Endothelial cell of umbilical vein (primary cell): ENCODE measurements around the gene HCFC2. TPM values are rescaled to one million over a fixed set of nuclear protein-coding genes. Genes with fewer than 3 reads are reported as not detected.
A peak's percentile ranks its signal among the peaks of the same experiment; 100 is the strongest.

ENCODE experiments used
- BruUV-seq: library from RNA; stranded (reverse); fragments of 400-500 nt; replicated peaks from 2 replicates; lab custom pipeline; 2021; lab: Mats Ljungman, UMichigan
- CTCF ChIA-PET: fragments of 300-600, 350-600 bp; sonication (Branson Sonifier 250); formaldehyde crosslinking; loops from one replicate; lab custom pipeline; 2021; ENCODE audit warnings: antibody characterized with exemption, inconsistent platforms; lab: Charles Lee
- POLR2A ChIA-PET: fragments of 300-600, 350-600 bp; sonication (Branson Sonifier 250); formaldehyde crosslinking; loops from one replicate; lab custom pipeline; 2021; ENCODE audit warnings: antibody characterized with exemption, inconsistent platforms; lab: Charles Lee
- DNase-seq: peaks from one replicate; pipeline ENCODE4 v3.0.0-alpha.2; 2011; ENCODE audit warnings: low read depth, low spot score
- FAIRE-seq: peaks from 2 replicates; lab custom pipeline; 2011; peaks lifted over from hg19 to GRCh38; lab: Jason Lieb, UNC
- H2AFZ ChIP-seq: 2 replicates; pipeline ENCODE4 v1.6.0; 2012; ENCODE audit warnings: low read depth, low read length, control low read depth, inconsistent platforms
- H3K27ac ChIP-seq: 2 replicates; pipeline ENCODE4 v1.5.1; 2011; ENCODE audit warnings: low read depth, mild to moderate bottlenecking, control low read depth, low read length, moderate library complexity; ENCODE audit not compliant: insufficient read depth
- H3K27me3 ChIP-seq, 2 experiments: 2 replicates each; pipeline versions ENCODE4 v1.6.0 to v1.6.1; 2011; ENCODE audit warnings: low read length in 2 of 2, mixed read lengths in 1 of 2; ENCODE audit not compliant: control insufficient read depth in 2 of 2, insufficient read depth in 2 of 2
- H3K36me3 ChIP-seq, 2 experiments: 2 replicates in 1 of 2; 3 replicates in 1 of 2; pipeline ENCODE4 v1.5.1; 2011; ENCODE audit warnings: low read length in 2 of 2, mild to moderate bottlenecking in 1 of 2, moderate library complexity in 1 of 2; ENCODE audit not compliant: control insufficient read depth in 2 of 2, insufficient read depth in 2 of 2; ENCODE audit errors: extremely low read depth in 1 of 2
- H3K4me1 ChIP-seq: 3 replicates; pipeline ENCODE4 v1.5.1; 2011; ENCODE audit warnings: mild to moderate bottlenecking, low read length; ENCODE audit not compliant: control insufficient read depth, insufficient read depth; ENCODE audit errors: extremely low read depth
- H3K4me2 ChIP-seq: 2 replicates; pipeline ENCODE4 v1.6.1; 2011; ENCODE audit warnings: low read length, control low read depth, mixed read lengths; ENCODE audit not compliant: insufficient read depth
- H3K4me3 ChIP-seq, 3 experiments: fragments of 200-600 bp in 1 of 3; sonication (generic), shearing (Covaris generic) in 1 of 3; replicated peaks in 1 of 3; 2 replicates each; pipeline ENCODE4 v1.5.1; 2011 to 2016; ENCODE audit warnings: control low read depth in 3 of 3, low read length in 3 of 3, mild to moderate bottlenecking in 2 of 3, inconsistent platforms in 1 of 3, low read depth in 1 of 3, moderate library complexity in 1 of 3; ENCODE audit not compliant: insufficient read depth in 1 of 3
- H3K79me2 ChIP-seq: 2 replicates; pipeline ENCODE4 v1.6.0; 2012; ENCODE audit warnings: low read length, inconsistent platforms; ENCODE audit not compliant: control insufficient read depth, insufficient read depth
- H3K9ac ChIP-seq: replicated peaks from 2 replicates; pipeline ENCODE3; 2011; ENCODE audit warnings: low read length, control low read depth; ENCODE audit not compliant: insufficient read depth; ENCODE audit errors: extremely low read depth
- H3K9me1 ChIP-seq: replicated peaks from 3 replicates; pipeline ENCODE4 v1.6.0; 2011; ENCODE audit warnings: mild to moderate bottlenecking, low read length; ENCODE audit not compliant: control insufficient read depth, insufficient read depth; ENCODE audit errors: extremely low read depth
- H3K9me3 ChIP-seq: replicated peaks from 2 replicates; pipeline ENCODE4 v1.5.1; 2012; ENCODE audit warnings: low read length, inconsistent platforms; ENCODE audit not compliant: control insufficient read depth, insufficient read depth
- H4K20me1 ChIP-seq: replicated peaks from 2 replicates; pipeline ENCODE3; 2011; ENCODE audit warnings: mild to moderate bottlenecking, low read length; ENCODE audit not compliant: control insufficient read depth, insufficient read depth; ENCODE audit errors: extremely low read depth
- EZH2 ChIP-seq: IDR thresholded peaks from 2 replicates; pipeline ENCODE4 v1.6.1; 2012; ENCODE audit warnings: borderline replicate concordance, low read depth, mild to moderate bottlenecking, moderate library complexity, low read length, inconsistent platforms; ENCODE audit not compliant: severe bottlenecking
- JUN ChIP-seq: IDR thresholded peaks from 2 replicates; pipeline ENCODE4 v1.6.1; 2011; ENCODE audit warnings: borderline replicate concordance, low read depth; ENCODE audit not compliant: insufficient read length, insufficient read depth
- MAX ChIP-seq: IDR thresholded peaks from 2 replicates; pipeline ENCODE4 v1.6.1; 2011; ENCODE audit not compliant: insufficient read depth, insufficient read length
- POLR2A ChIP-seq: IDR thresholded peaks from 2 replicates; pipeline ENCODE4 v1.6.1; 2012; ENCODE audit warnings: low read depth, mild to moderate bottlenecking, control low read depth, low read length
- POLR2AphosphoS5 ChIP-seq: IDR thresholded peaks from 2 replicates; pipeline ENCODE4 v1.6.1; 2012; ENCODE audit warnings: low read depth, mild to moderate bottlenecking, control low read depth, low read length, moderate library complexity; ENCODE audit not compliant: insufficient read depth
- dilution Hi-C: fragments of 300-500 bp; cut with MboI; formaldehyde crosslinking; loops from one replicate; pipeline ENCODE4 v1.15.0; 2019; ENCODE audit warnings: low sequenced_read_pairs; ENCODE audit not compliant: extremely low pct_ligation_motif_present
- intact Hi-C: fragments of 100-400 bp; cut with micrococcal nuclease; formaldehyde crosslinking; loops from one replicate; pipeline ENCODE4 v1.10.0; 2022
- polyA plus RNA-seq, 4 experiments: library from polyadenylated mRNA; depleted of rRNA in 3 of 4; stranded (reverse) in 3 of 4; unstranded in 1 of 4; fragments of >200 nt; gene quantifications; 2 replicates each; pipeline versions ENCODE4 v1.2.1 to v1.2.3, GENCODE V29; 2011 to 2012; ENCODE audit warnings: missing spikeins in 1 of 4
- total RNA-seq: library from RNA; stranded (reverse); gene quantifications from 2 replicates; pipeline ENCODE4 v1.2.3, GENCODE V29; 2021

The HCFC2 gene
- total and polyA plus RNA-seq, 2 donors (not counting 3 experiments of a cell fraction or from before 2014, with no cell fraction given), result 6.0 to 15.6 TPM

GRCh38 chr12:104137902-104138796, 73.8 kb downstream of the HCFC2 start, which contains the start of gene NFYB:
Gene NFYB (minus strand): TSS chr12:104138210. CDS start chr12:104135453, 2,757 bp downstream.
- dilution Hi-C loops, result no loop called here
- Histone ChIP-seq H3K4me3 (peak within 1 kb of the TSS; percentile 46 to 96 (median 65)), H3K9me1 (no peaks in the 10 kb centered on the region), H4K20me1 (no peaks in the 10 kb centered on the region), H3K9ac (peak within 1 kb of the TSS; percentile 95), H3K4me1 (peaks cover 18% of the 10 kb centered on the region), H3K36me3 (peaks cover 3 to 5% of the 10 kb centered on the region in 2 experiments), H3K79me2 (peaks cover 24% of the 10 kb centered on the region), H3K27me3 (peaks cover 0 to 2% of the 10 kb centered on the region in 2 experiments), H3K27ac (peak within 1 kb of the TSS; percentile 52), H3K9me3 (no peaks in the 10 kb centered on the region), H2AFZ (peak within 1 kb of the TSS; percentile 93), H3K4me2 (peak within 1 kb of the TSS; percentile 99)
- ChIA-PET POLR2A (interaction anchor here (0.6 to 1.3 kb wide), 9 partner anchors 73 to 970 kb away, joined by 3 to 8 read pairs (median 3); partner anchors contain the start of genes TDG and WASHC4), CTCF (interaction anchor here (1.3 to 3.1 kb wide), 7 partner anchors 9 to 39 kb away, joined by 3 to 12 read pairs (median 4); no protein-coding TSS in a partner anchor)
- FAIRE-seq, result peak; percentile 94
- TF ChIP-seq MAX (peak; percentile 32), POLR2AphosphoS5 (peak; percentile 77), JUN (no peak), POLR2A (peak; percentile 89), EZH2 (peak; percentile 45)
- TSS peak; percentile 45 for BruUV-seq
- DNase-seq, result peak; percentile 97
- intact Hi-C loops, result loop anchor here (5.0 kb wide), 1 partner anchor 149 kb away; no protein-coding TSS in a partner anchor
